ENCODE data around the gene C5orf22. TPM values are rescaled to one million over a fixed set of nuclear protein-coding genes. Genes with fewer than 3 reads are reported as not detected.
"Not testable (repeated sequence)": the region's sequence is repeated elsewhere in the genome, so short reads cannot be mapped to it uniquely, and the experiment has no call there.

The C5orf22 gene
- total RNA-seq, 2 donors from 2014 or later: 15.5 to 16.6 TPM

- 95 to 100% methylated on average over 1 of the region's 1 CpG for WGBS, 2 donors
- Histone ChIP-seq H3K27me3 (no peaks in the 10 kb centered on the region), H3K36me3 (replicated peaks in 1 of 2; ENCODE audit: insufficient read depth in 1 of 2, low read depth in 2 of 2) (peaks cover 6 to 16% of the 10 kb centered on the region in 2 donors), H3K9me3 (no peaks in the 10 kb centered on the region), H3K27ac (no peak overlapping the region), H3K4me3 (no peak overlapping the region), H3K4me1 (no peaks in the 10 kb centered on the region)
- TF ChIP-seq POLR2A (IDR thresholded peaks at IDR 0.05): no peak
- TF ChIP-seq CTCF (IDR thresholded peaks at IDR 0.05): no peak
- ATAC-seq (no peak), DNase-seq (no peak)
- intact Hi-C loops (cut with DNase I): no loop called here
Measured at GRCh38 chr5:31554552-31554951, 22.5 kb downstream of the C5orf22 start.

- H3K36me3 ChIP-seq (replicated peaks in 1 of 2; ENCODE audit: insufficient read depth in 1 of 2, low read depth in 2 of 2): peaks cover 6 to 14% of the 10 kb centered on the region in 2 donors
Measured at GRCh38 chr5:31556461-31556860, 24.4 kb downstream of the C5orf22 start.

DNA sequence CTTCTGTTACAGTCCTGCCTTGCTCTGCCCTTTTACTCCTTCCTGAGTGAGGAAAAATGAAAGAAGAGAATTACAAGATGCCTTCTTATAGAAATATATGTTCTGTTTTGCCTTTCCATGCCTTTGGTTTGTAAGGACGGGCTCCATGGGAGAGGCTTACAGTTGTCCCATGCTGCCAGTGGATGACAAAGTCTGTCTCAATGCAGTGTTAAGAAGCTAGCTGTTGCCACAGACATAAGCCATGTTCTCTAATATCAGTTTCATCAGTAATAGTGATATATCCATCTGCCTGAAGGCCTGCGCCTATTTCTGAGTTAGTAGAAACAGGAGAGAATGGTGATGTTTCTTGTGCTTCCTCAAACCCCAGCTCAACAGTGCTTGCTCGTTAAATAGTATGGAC is 27.8 kb downstream of the C5orf22 start:
- H3K9me3 ChIP-seq: peaks cover 0 to under 1% (median 0%) of the 10 kb centered on the region in 3 donors
- no peaks in the 10 kb centered on the region for H3K36me3 ChIP-seq (replicated peaks in 1 of 2; ENCODE audit: insufficient read depth in 1 of 2, low read depth in 2 of 2)
- ATAC-seq (no peak), DNase-seq (no peak)
- no peak overlapping the region for H3K4me3 ChIP-seq
- TF ChIP-seq CTCF (IDR thresholded peaks at IDR 0.05) (no peak), POLR2A (IDR thresholded peaks at IDR 0.05) (no peak)
- 91 to 93% methylated on average over 3 of the region's 3 CpGs for WGBS, 2 donors
- intact Hi-C loops (cut with DNase I): no loop called here
- H3K27ac ChIP-seq: no peak overlapping the region
- no peaks in the 10 kb centered on the region for H3K4me1 ChIP-seq
- no peaks in the 10 kb centered on the region for H3K27me3 ChIP-seq

More at GRCh38 chr5:31556461-31556860, 24.4 kb downstream of the C5orf22 start:
- Histone ChIP-seq H3K27ac (no peak overlapping the region), H3K4me1 (no peaks in the 10 kb centered on the region), H3K4me3 (no peak overlapping the region), H3K27me3 (no peaks in the 10 kb centered on the region), H3K9me3 (no peaks in the 10 kb centered on the region)
- intact Hi-C loops (cut with DNase I): no loop called here
- 88 to 98% methylated on average over 3 of the region's 3 CpGs for WGBS, 2 donors
- TF ChIP-seq CTCF (IDR thresholded peaks at IDR 0.05) (no peak), POLR2A (IDR thresholded peaks at IDR 0.05) (no peak)
- ATAC-seq: no peak
- DNase-seq: no peak

- H3K27me3 ChIP-seq: no peaks in the 10 kb centered on the region
- DNase-seq: no peak
- H3K27ac ChIP-seq: no peak overlapping the region
- no peaks in the 10 kb centered on the region for H3K4me1 ChIP-seq
- TF ChIP-seq POLR2A (IDR thresholded peaks at IDR 0.05) (no peak), CTCF (IDR thresholded peaks at IDR 0.05) (no peak)
- 47 to 62% methylated on average over 1 of the region's 1 CpG for WGBS, 2 donors
- H3K36me3 ChIP-seq (replicated peaks in 1 of 2; ENCODE audit: insufficient read depth in 1 of 2, low read depth in 2 of 2): no peaks in the 10 kb centered on the region
- peaks cover 0 to 9% (median 0%) of the 10 kb centered on the region in 3 donors for H3K9me3 ChIP-seq
- intact Hi-C loops (cut with DNase I): no loop called here
- H3K4me3 ChIP-seq: no peak overlapping the region
- ATAC-seq: no peak
Measured at GRCh38 chr5:31561946-31562345, 29.8 kb downstream of the C5orf22 start.

DNA sequence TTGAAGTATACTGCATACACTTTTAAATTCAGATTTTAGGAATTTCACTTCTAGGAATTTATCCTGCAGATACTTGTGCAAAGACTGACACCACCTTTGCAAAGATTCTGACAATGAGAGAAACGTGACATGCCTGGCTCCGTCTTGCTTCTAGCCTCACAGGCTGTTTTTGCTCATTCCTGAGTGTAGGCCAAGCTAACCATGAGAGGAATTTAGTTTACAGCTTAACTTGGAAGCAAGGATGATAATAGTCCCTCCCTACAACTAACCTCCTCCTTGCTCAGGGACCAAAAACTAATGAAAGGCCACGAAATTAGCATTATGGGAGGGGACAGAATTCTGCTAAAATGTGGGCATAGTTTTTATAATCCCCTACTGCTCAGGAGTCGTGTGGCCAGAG is 31.1 kb downstream of the C5orf22 start:
- TF ChIP-seq POLR2A (IDR thresholded peaks at IDR 0.05) (no peak), CTCF (IDR thresholded peaks at IDR 0.05) (no peak)
- WGBS, 2 donors: 59 to 62% methylated on average over 4 of the region's 4 CpGs
- no peaks in the 10 kb centered on the region for H3K27me3 ChIP-seq
- intact Hi-C loops (cut with DNase I): no loop called here
- no peak for ATAC-seq
- H3K4me1 ChIP-seq: no peaks in the 10 kb centered on the region
- no peak for DNase-seq
- H3K4me3 ChIP-seq: no peak overlapping the region
- H3K36me3 ChIP-seq (replicated peaks in 1 of 2; ENCODE audit: insufficient read depth in 1 of 2, low read depth in 2 of 2): no peaks in the 10 kb centered on the region
- peaks cover 0 to 9% (median 0%) of the 10 kb centered on the region in 3 donors for H3K9me3 ChIP-seq
- H3K27ac ChIP-seq: no peak overlapping the region

GRCh38 chr5:31566362-31566761 is 34.3 kb downstream of the C5orf22 start:
- ATAC-seq; DNase-seq; H3K27ac ChIP-seq; H3K4me3 ChIP-seq; H3K36me3 ChIP-seq (replicated peaks in 1 of 2; ENCODE audit: insufficient read depth in 1 of 2, low read depth in 2 of 2); H3K9me3 ChIP-seq; intact Hi-C loops (cut with DNase I); H3K27me3 ChIP-seq; H3K4me1 ChIP-seq: not testable (repeated sequence)
- 64 to 96% methylated on average over 3 of the region's 3 CpGs for WGBS, 2 donors
